ENCODE data around the gene SFMBT1. TPM values are rescaled to one million over a fixed set of nuclear protein-coding genes. Genes with fewer than 3 reads are reported as not detected.

The SFMBT1 gene
- total and polyA plus RNA-seq, 4 donors = 4.4 to 17.8 (median 10.4) TPM

GRCh38 chr3:52926554-52926953, 119.3 kb downstream of the SFMBT1 start:
- Histone ChIP-seq H3K4me3 (ENCODE audit: low read depth in 1 of 3, low read length in 3 of 3) (no peak overlapping the region), H3K9me3 (ENCODE audit: control insufficient read depth in 4 of 4, low read length in 3 of 4) (no peaks in the 10 kb centered on the region), H3K9ac (ENCODE audit: low read depth in 1 of 2, low read length in 2 of 2) (no peak overlapping the region), H3K4me1 (ENCODE audit: control insufficient read depth in 4 of 4, insufficient read depth in 4 of 4, low read length in 3 of 4) (peaks cover 0 to 14% (median 7%) of the 10 kb centered on the region in 4 donors), H3K36me3 (ENCODE audit: control insufficient read depth in 4 of 4, insufficient read depth in 3 of 4, low read depth in 1 of 4, low read length in 3 of 4) (peaks cover under 1 to 22% (median 10%) of the 10 kb centered on the region in 4 donors), H3K27me3 (ENCODE audit: control insufficient read depth in 4 of 4, insufficient read depth in 4 of 4, low read length in 3 of 4) (no peaks in the 10 kb centered on the region), H3K27ac (ENCODE audit: low read depth in 1 of 2, low read length in 2 of 2) (no peak overlapping the region)
- WGBS = 98% methylated on average over 2 of the region's 2 CpGs
- TF ChIP-seq TAF1 (conservative IDR thresholded peaks at IDR 0.05) = no peak
- no peak for DNase-seq (ENCODE audit: low spot score)

- H3K9ac ChIP-seq (ENCODE audit: low read depth in 1 of 2, low read length in 2 of 2) = no peak overlapping the region
- H3K4me3 ChIP-seq (ENCODE audit: low read depth in 1 of 3, low read length in 3 of 3) = no peak overlapping the region
- no peaks in the 10 kb centered on the region for H3K9me3 ChIP-seq (ENCODE audit: control insufficient read depth in 4 of 4, low read length in 3 of 4)
- peaks cover 2 to 26% (median 13%) of the 10 kb centered on the region in 4 donors for H3K36me3 ChIP-seq (ENCODE audit: control insufficient read depth in 4 of 4, insufficient read depth in 3 of 4, low read depth in 1 of 4, low read length in 3 of 4)
- DNase-seq (ENCODE audit: low spot score) = no peak
- no peaks in the 10 kb centered on the region for H3K27me3 ChIP-seq (ENCODE audit: control insufficient read depth in 4 of 4, insufficient read depth in 4 of 4, low read length in 3 of 4)
- TF ChIP-seq FOXA2 (IDR thresholded peaks at IDR 0.05) = no peak
- TF ChIP-seq CTCF (IDR thresholded peaks at IDR 0.05; ENCODE audit: low read depth, low read length, missing input control) = no peak
- no peak for TF ChIP-seq SP1 (IDR thresholded peaks at IDR 0.05)
- no peak for TF ChIP-seq RAD21 (IDR thresholded peaks at IDR 0.05)
- TF ChIP-seq YY1 (IDR thresholded peaks at IDR 0.05) = no peak
- no peak for TF ChIP-seq ZBTB33 (IDR thresholded peaks at IDR 0.05)
- no peak for TF ChIP-seq JUND (IDR thresholded peaks at IDR 0.05)
- no peak for TF ChIP-seq GABPA (IDR thresholded peaks at IDR 0.05 in 1 of 2, conservative IDR thresholded peaks at IDR 0.05 in 1 of 2)
- no peak for TF ChIP-seq MAX (IDR thresholded peaks at IDR 0.05)
- TF ChIP-seq TAF1 (conservative IDR thresholded peaks at IDR 0.05) = no peak
- TF ChIP-seq RXRA (IDR thresholded peaks at IDR 0.05) = no peak
- no peak for TF ChIP-seq EGR1 (IDR thresholded peaks at IDR 0.05; ENCODE audit: low read depth in 2 of 2)
- TF ChIP-seq FOXA1 (IDR thresholded peaks at IDR 0.05) = no peak
- TF ChIP-seq ATF3 (IDR thresholded peaks at IDR 0.05) = no peak
- TF ChIP-seq HNF4G (IDR thresholded peaks at IDR 0.05) = no peak
- H3K4me1 ChIP-seq (ENCODE audit: control insufficient read depth in 4 of 4, insufficient read depth in 4 of 4, low read length in 3 of 4) = peaks cover 0 to 6% (median 4%) of the 10 kb centered on the region in 4 donors
- WGBS = 88% methylated on average over 6 of the region's 6 CpGs
- H3K27ac ChIP-seq (ENCODE audit: low read depth in 1 of 2, low read length in 2 of 2) = no peak overlapping the region
Observed at GRCh38 chr3:52925405-52926313, 120.2 kb downstream of the SFMBT1 start.

Data from liver (tissue), 9 donors.